Measurements from ENCODE around the gene OR51E2.
"Not testable (repeated sequence)": the region's sequence is repeated elsewhere in the genome, so short reads cannot be mapped to it uniquely, and the experiment has no call there.

GRCh38 chr11:4722616-4723534, 25.2 kb upstream of the OR51E2 start:
- not testable (repeated sequence) for TF ChIP-seq CTCF, EP300 (IDR thresholded peaks at IDR 0.05)

Measured in sigmoid colon (tissue), 4 donors.